Measurements from ENCODE around the gene TRANK1. TPM values are rescaled to one million over a fixed set of nuclear protein-coding genes. Genes with fewer than 3 reads are reported as not detected.

The TRANK1 gene
- total and polyA plus RNA-seq, 11 donors: 2.2 to 27.9 (median 4.0) TPM

GRCh38 chr3:36814776-36815175 is 130.1 kb downstream of the TRANK1 start:
- H3K4me3 ChIP-seq: no peak overlapping the region
- 76 to 90% (median 79%) methylated on average over 4 of the region's 4 CpGs for WGBS, 4 donors
- no peaks in the 10 kb centered on the region for H3K9me3 ChIP-seq
- TF ChIP-seq CTCF (IDR thresholded peaks at IDR 0.05) (peak in 1 of 12 donors; percentile 10), POLR2A (IDR thresholded peaks at IDR 0.05) (no peak)
- H3K4me1 ChIP-seq: peaks cover 0 to 12% (median 0%) of the 10 kb centered on the region in 12 donors
- H3K27ac ChIP-seq: no peak overlapping the region
- DNase-seq: no peak
- H3K36me3 ChIP-seq: no peaks in the 10 kb centered on the region
- ATAC-seq: no peak
- H3K27me3 ChIP-seq: no peaks in the 10 kb centered on the region
- intact Hi-C loops (cut with DNase I): no loop called here

- H3K9me3 ChIP-seq: no peaks in the 10 kb centered on the region
- H3K27me3 ChIP-seq: no peaks in the 10 kb centered on the region
- peak in 3 of 4 donors; percentile 16 to 79 (median 76) for ATAC-seq
- no peaks in the 10 kb centered on the region for H3K36me3 ChIP-seq
- no peak overlapping the region for H3K4me3 ChIP-seq
- intact Hi-C loops (cut with DNase I): no loop called here
- peaks cover 0 to 12% (median 0%) of the 10 kb centered on the region in 12 donors for H3K4me1 ChIP-seq
- WGBS, 4 donors: 36 to 52% (median 47%) methylated on average over 7 of the region's 7 CpGs
- no peak for TF ChIP-seq CTCF (IDR thresholded peaks at IDR 0.05)
- no peak for TF ChIP-seq POLR2A (IDR thresholded peaks at IDR 0.05)
- no peak for DNase-seq
- peak overlapping the region in 1 of 12 donors; percentile 13 for H3K27ac ChIP-seq
Observed at GRCh38 chr3:36814066-36814717, 130.7 kb downstream of the TRANK1 start.

GRCh38 chr3:36813305-36813704 is 131.5 kb downstream of the TRANK1 start:
- intact Hi-C loops (cut with DNase I): no loop called here
- peaks cover 0 to 12% (median 0%) of the 10 kb centered on the region in 12 donors for H3K4me1 ChIP-seq

GRCh38 chr3:36812240-36812639 is 132.6 kb downstream of the TRANK1 start:
- Histone ChIP-seq H3K27ac (no peak overlapping the region), H3K27me3 (peaks cover 0 to under 1% (median 0%) of the 10 kb centered on the region in 9 donors), H3K4me1 (peaks cover 0 to 12% (median 0%) of the 10 kb centered on the region in 12 donors), H3K36me3 (no peaks in the 10 kb centered on the region), H3K9me3 (no peaks in the 10 kb centered on the region), H3K4me3 (no peak overlapping the region)
- no peak for TF ChIP-seq POLR2A (IDR thresholded peaks at IDR 0.05)
- no peak for TF ChIP-seq CTCF (IDR thresholded peaks at IDR 0.05)
- DNase-seq: no peak
- no peak for ATAC-seq
- intact Hi-C loops (cut with DNase I): no loop called here
- WGBS, 4 donors: 94 to 100% (median 98%) methylated on average over 1 of the region's 1 CpG

More at GRCh38 chr3:36813305-36813704, 131.5 kb downstream of the TRANK1 start:
- WGBS, 4 donors: 92 to 95% (median 95%) methylated on average over 6 of the region's 6 CpGs
- no peak for TF ChIP-seq CTCF (IDR thresholded peaks at IDR 0.05)
- Histone ChIP-seq H3K36me3 (no peaks in the 10 kb centered on the region), H3K4me3 (no peak overlapping the region), H3K27ac (no peak overlapping the region), H3K27me3 (no peaks in the 10 kb centered on the region), H3K9me3 (no peaks in the 10 kb centered on the region)
- ATAC-seq: no peak
- no peak for DNase-seq

All from heart left ventricle (tissue), 16 donors.